HEK293T (cell line): Measurements from ENCODE around the gene HACD2.
A peak's percentile ranks its signal among the peaks of the same experiment; 100 is the strongest.

ENCODE experiments used
- CTCF ChIA-PET: fragments of 350-600 bp; formaldehyde crosslinking; extraction: SDS; loops from one replicate; lab custom pipeline; 2021; ENCODE audit warnings: antibody characterized with exemption, inconsistent platforms; lab: Yijun Ruan, JAX
- POLR2A ChIA-PET: fragments of 350-600 bp; formaldehyde crosslinking; extraction: SDS; loops from one replicate; lab custom pipeline; 2020; ENCODE audit warnings: antibody characterized with exemption, inconsistent platforms; lab: Yijun Ruan, JAX
- DNase-seq: peaks from one replicate; pipeline ENCODE4 v3.0.0; 2012; ENCODE audit warnings: mixed read lengths; ENCODE audit errors: extremely low spot score
- ARNT ChIP-seq: fragments of 450-650 bp; IDR thresholded peaks from 2 replicates; pipeline ENCODE4 v1.6.1; 2017; ENCODE audit warnings: mild to moderate bottlenecking
- BHLHE40 ChIP-seq: fragments of 450-650 bp; IDR thresholded peaks from 2 replicates; pipeline ENCODE4 v1.6.1; 2016; ENCODE audit warnings: mild to moderate bottlenecking, moderate library complexity, borderline replicate concordance
- CTBP1 ChIP-seq: fragments of 450-650 bp; IDR thresholded peaks from 2 replicates; pipeline ENCODE4 v1.6.1; 2016; ENCODE audit warnings: borderline replicate concordance
- ELF4 ChIP-seq: fragments of 450-650 bp; IDR thresholded peaks from 2 replicates; pipeline ENCODE4 v1.6.1; 2017; ENCODE audit warnings: antibody characterized with exemption
- FOXA1 ChIP-seq: fragments of 450-650 bp; IDR thresholded peaks from 2 replicates; pipeline ENCODE4 v1.6.1; 2016; ENCODE audit warnings: mild to moderate bottlenecking
- FOXK2 ChIP-seq: fragments of 450-650 bp; IDR thresholded peaks from 2 replicates; pipeline ENCODE4 v1.6.1; 2016; ENCODE audit warnings: mild to moderate bottlenecking
- FOXM1 ChIP-seq: fragments of 450-650 bp; IDR thresholded peaks from 2 replicates; pipeline ENCODE4 v1.6.1; 2017; ENCODE audit warnings: mild to moderate bottlenecking, borderline replicate concordance
- HDGF ChIP-seq: fragments of 450-650 bp; IDR thresholded peaks from 2 replicates; pipeline ENCODE4 v1.6.1; 2017; ENCODE audit warnings: antibody characterized with exemption, borderline replicate concordance
- L3MBTL2 ChIP-seq: fragments of 450-650 bp; conservative IDR thresholded peaks from 2 replicates; pipeline ENCODE4 v1.6.1; 2016; ENCODE audit warnings: mild to moderate bottlenecking
- LEF1 ChIP-seq: fragments of 450-650 bp; IDR thresholded peaks from 2 replicates; pipeline ENCODE4 v1.6.1; 2017; ENCODE audit warnings: mild to moderate bottlenecking, borderline replicate concordance
- NFRKB ChIP-seq: fragments of 450-650 bp; IDR thresholded peaks from 2 replicates; pipeline ENCODE4 v1.6.1; 2016; ENCODE audit warnings: mild to moderate bottlenecking, moderate library complexity
- PKNOX1 ChIP-seq: fragments of 450-650 bp; IDR thresholded peaks from 2 replicates; pipeline ENCODE4 v1.6.1; 2016
- SP1 ChIP-seq: fragments of 450-650 bp; IDR thresholded peaks from 2 replicates; pipeline ENCODE4 v1.6.1; 2017
- SUZ12 ChIP-seq: fragments of 450-650 bp; IDR thresholded peaks from 2 replicates; pipeline ENCODE4 v1.6.1; 2016; ENCODE audit warnings: mild to moderate bottlenecking
- TARDBP ChIP-seq: fragments of 450-650 bp; IDR thresholded peaks from 2 replicates; pipeline ENCODE4 v1.6.1; 2016
- ZNF384 ChIP-seq: fragments of 450-650 bp; IDR thresholded peaks from 2 replicates; pipeline ENCODE4 v1.6.1; 2016

HACD2 gene, protein sequence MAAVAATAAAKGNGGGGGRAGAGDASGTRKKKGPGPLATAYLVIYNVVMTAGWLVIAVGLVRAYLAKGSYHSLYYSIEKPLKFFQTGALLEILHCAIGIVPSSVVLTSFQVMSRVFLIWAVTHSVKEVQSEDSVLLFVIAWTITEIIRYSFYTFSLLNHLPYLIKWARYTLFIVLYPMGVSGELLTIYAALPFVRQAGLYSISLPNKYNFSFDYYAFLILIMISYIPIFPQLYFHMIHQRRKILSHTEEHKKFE

GRCh38 chr3:123584988-123585937 lies at the start of gene HACD2:
Gene HACD2, minus strand, starts transcription at chr3:123585053. Its CDS starts 26 bp downstream, at chr3:123585027.
- ChIA-PET POLR2A (interaction anchor here (1.0 to 2.0 kb wide), 10 partner anchors 9 to 1203 kb away, joined by 3 to 11 read pairs (median 4); partner anchors contain the start of genes ADCY5 and MIX23), CTCF (no interaction called here)
- TF ChIP-seq LEF1, result no peak
- peak; percentile 64 for TF ChIP-seq ELF4
- no peak for TF ChIP-seq ZNF384
- no peak for TF ChIP-seq FOXA1
- no peak for TF ChIP-seq HDGF
- peak; percentile 93 for TF ChIP-seq L3MBTL2
- TF ChIP-seq CTBP1, result no peak
- TF ChIP-seq NFRKB, result peak; percentile 89
- TF ChIP-seq SUZ12, result no peak
- TF ChIP-seq FOXK2, result no peak
- TF ChIP-seq ARNT, result no peak
- no peak for TF ChIP-seq SP1
- no peak for TF ChIP-seq TARDBP
- peak; percentile 81 for TF ChIP-seq PKNOX1
- peak; percentile 93 for DNase-seq

- ChIA-PET CTCF (interaction anchor here (1.2 kb wide), 1 partner anchor 8 kb away, joined by 3 read pairs; no protein-coding TSS in a partner anchor), POLR2A (interaction anchor here (1.0 kb wide), 1 partner anchor 48 kb away, joined by 3 read pairs; no protein-coding TSS in a partner anchor)
- DNase-seq, result no peak
- no peak for TF ChIP-seq CTBP1
- no peak for TF ChIP-seq ZNF384
Measured at GRCh38 chr3:123634149-123635051, 49.5 kb upstream of the HACD2 start.

DNA sequence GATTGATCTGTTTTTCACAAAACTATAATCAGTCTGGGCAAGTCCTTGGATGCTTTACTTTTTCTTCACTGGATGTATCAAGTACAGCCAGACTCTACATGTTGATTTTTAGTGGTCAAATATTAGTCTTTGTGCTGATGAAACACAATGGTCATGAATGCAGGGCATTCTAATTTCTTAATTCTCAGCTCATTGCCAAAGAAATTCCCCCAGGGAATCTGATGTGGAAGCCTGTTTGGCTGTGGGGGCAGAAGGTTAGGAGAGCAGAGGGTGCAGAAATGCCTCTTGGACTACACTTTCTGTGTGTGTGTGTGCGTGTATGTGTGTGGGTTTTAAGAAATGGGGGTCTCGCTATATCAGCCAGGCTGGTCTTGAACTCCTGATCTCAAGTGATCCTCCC lies 48.7 kb upstream of the HACD2 start:
- CTCF ChIA-PET, result interaction anchor here (0.6 to 1.2 kb wide), 2 partner anchors 9 to 19 kb away, joined by 3 read pairs; no protein-coding TSS in a partner anchor
- TF ChIP-seq L3MBTL2 (no peak), FOXK2 (no peak)
- POLR2A ChIA-PET, result no interaction called here
- no peak for DNase-seq

- DNase-seq, result no peak
- POLR2A ChIA-PET, result no interaction called here
- TF ChIP-seq ARNT, result no peak
- no peak for TF ChIP-seq CTBP1
- no peak for TF ChIP-seq SP1
- TF ChIP-seq BHLHE40, result no peak
- no peak for TF ChIP-seq L3MBTL2
- no peak for TF ChIP-seq PKNOX1
- no peak for TF ChIP-seq ELF4
- no peak for TF ChIP-seq FOXM1
- no peak for TF ChIP-seq LEF1
- TF ChIP-seq TARDBP, result no peak
- TF ChIP-seq SUZ12, result no peak
- TF ChIP-seq HDGF, result no peak
- no peak for TF ChIP-seq NFRKB
- TF ChIP-seq ZNF384, result no peak
- no peak for TF ChIP-seq FOXK2
- TF ChIP-seq FOXA1, result no peak
- CTCF ChIA-PET, result no interaction called here
Measured at GRCh38 chr3:123632161-123632655, 47.4 kb upstream of the HACD2 start.

DNA sequence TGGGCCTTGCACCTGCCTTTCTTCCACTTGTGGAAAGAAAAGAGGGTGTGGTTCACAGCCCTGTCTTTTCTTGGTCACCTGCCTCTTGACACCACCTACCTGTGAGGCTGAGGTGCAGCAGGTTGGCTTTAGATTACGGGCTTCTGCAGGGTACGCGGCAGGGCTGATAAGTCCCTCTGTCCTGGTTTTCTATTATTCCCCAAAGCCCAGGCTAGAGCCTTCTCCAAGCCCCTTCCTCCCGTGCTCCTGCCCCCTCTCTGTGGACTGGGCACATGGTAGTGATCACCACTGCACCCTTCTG lies 44.8 kb upstream of the HACD2 start:
- CTCF ChIA-PET, result no interaction called here
- no peak for DNase-seq
- TF ChIP-seq ZNF384, result no peak
- POLR2A ChIA-PET, result no interaction called here

DNA sequence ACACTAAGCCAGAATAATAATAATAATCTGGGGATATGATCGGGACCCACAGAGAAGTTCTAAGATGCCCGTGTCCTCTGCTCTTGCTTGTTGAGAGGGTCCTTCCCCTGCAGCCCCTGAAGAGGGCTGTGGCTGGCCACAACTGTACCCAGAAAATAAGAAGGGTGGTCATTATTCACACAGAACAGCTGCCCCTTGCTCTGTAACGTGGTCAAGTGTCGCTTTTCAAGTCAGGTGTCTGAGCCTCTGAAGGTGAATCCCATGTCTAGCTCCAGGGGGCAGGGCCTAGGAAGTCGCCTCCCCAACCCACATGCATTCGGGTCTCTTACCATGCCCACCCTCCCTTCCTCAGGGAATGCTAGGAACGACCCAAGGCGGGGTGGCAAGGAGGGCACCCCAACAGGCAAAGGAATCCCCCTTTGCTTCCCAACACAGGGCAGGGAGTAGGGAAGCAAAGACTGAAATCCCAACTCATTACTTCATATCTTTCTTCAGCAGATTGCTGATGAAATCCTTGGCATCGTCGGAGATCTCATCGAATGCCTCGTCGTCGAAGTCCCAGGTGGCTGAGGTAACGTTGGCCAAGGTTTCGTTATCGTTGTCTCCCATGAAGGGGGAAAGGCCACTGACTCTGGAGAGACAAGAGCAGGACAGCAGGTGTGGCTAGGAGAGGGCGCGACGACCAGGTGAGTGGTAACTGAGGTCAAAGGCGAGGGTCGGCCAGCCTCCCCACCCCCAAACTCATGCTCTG lies 44.3 kb upstream of the HACD2 start:
- POLR2A ChIA-PET, result no interaction called here
- TF ChIP-seq BHLHE40, result no peak
- no peak for TF ChIP-seq FOXA1
- no peak for TF ChIP-seq PKNOX1
- CTCF ChIA-PET, result no interaction called here

More for the DNA sequence above, 44.3 kb upstream of the HACD2 start:
- DNase-seq, result no peak
